Left ventricle myocardium inferior (tissue), 1 donor: ENCODE data around the gene HTRA3. TPM values are rescaled to one million over a fixed set of nuclear protein-coding genes. Genes with fewer than 3 reads are reported as not detected.
A peak's percentile ranks its signal among the peaks of the same experiment; 100 is the strongest.

Experiments used
- DNase-seq: peaks from one replicate; pipeline ENCODE4 v3.0.0-alpha.2; 2020
- H3K27ac ChIP-seq: fragments of 200-600 bp; replicated peaks from 2 replicates; pipeline ENCODE4 v1.8.0; 2021
- H3K27me3 ChIP-seq: fragments of 200-600 bp; 2 replicates; pipeline ENCODE4 v1.8.0; 2021; ENCODE audit warnings: low read depth
- H3K36me3 ChIP-seq: fragments of 200-600 bp; 2 replicates; pipeline ENCODE4 v1.8.0; 2021
- H3K4me1 ChIP-seq: fragments of 200-600 bp; 2 replicates; pipeline ENCODE4 v1.8.0; 2021
- H3K4me3 ChIP-seq: fragments of 200-600 bp; 2 replicates; pipeline ENCODE4 v1.8.0; 2021; ENCODE audit warnings: mild to moderate bottlenecking, moderate library complexity
- H3K9me3 ChIP-seq: fragments of 200-600 bp; replicated peaks from 2 replicates; pipeline ENCODE4 v1.8.0; 2021
- intact Hi-C: fragments of 100-400 bp; cut with micrococcal nuclease; formaldehyde crosslinking; loops from one replicate; pipeline ENCODE4 v1.11.0; 2022
- total RNA-seq: library from RNA; stranded (reverse); fragmentation: NEBNext Ultra II Directional; extraction: Animal tissue kit (Norgen Biotek cat#: 25700); gene quantifications from one replicate; pipeline ENCODE4 v1.2.1, GENCODE V29; 2021
- TF ChIP-seq, protein P1 (sequence below): fragments of 200-600 bp; IDR thresholded peaks from 2 replicates; pipeline ENCODE4 v1.8.0; 2021; ENCODE audit warnings: antibody characterized with exemption, mild to moderate bottlenecking, borderline replicate concordance
- donor health status: DM: no; HTN: yes; CAD: no; lungs with severe emphysema.

The HTRA3 gene
- total RNA-seq, 1 donor from 2014 or later = 119 TPM

GRCh38 chr4:8224267-8224974 is 45.1 kb upstream of the HTRA3 start:
- H3K4me1 ChIP-seq = peaks cover 21% of the 10 kb centered on the region
- H3K36me3 ChIP-seq = peaks cover 25% of the 10 kb centered on the region
- intact Hi-C loops = no loop called here

GRCh38 chr4:8224975-8225625 is 44.5 kb upstream of the HTRA3 start:
- intact Hi-C loops = no loop called here
- Histone ChIP-seq H3K27ac (no peak overlapping the region), H3K4me1 (peaks cover 21% of the 10 kb centered on the region), H3K27me3 (no peaks in the 10 kb centered on the region), H3K36me3 (peaks cover 20% of the 10 kb centered on the region), H3K4me3 (no peak overlapping the region), H3K9me3 (no peaks in the 10 kb centered on the region)
- TF ChIP-seq, protein P1, sequence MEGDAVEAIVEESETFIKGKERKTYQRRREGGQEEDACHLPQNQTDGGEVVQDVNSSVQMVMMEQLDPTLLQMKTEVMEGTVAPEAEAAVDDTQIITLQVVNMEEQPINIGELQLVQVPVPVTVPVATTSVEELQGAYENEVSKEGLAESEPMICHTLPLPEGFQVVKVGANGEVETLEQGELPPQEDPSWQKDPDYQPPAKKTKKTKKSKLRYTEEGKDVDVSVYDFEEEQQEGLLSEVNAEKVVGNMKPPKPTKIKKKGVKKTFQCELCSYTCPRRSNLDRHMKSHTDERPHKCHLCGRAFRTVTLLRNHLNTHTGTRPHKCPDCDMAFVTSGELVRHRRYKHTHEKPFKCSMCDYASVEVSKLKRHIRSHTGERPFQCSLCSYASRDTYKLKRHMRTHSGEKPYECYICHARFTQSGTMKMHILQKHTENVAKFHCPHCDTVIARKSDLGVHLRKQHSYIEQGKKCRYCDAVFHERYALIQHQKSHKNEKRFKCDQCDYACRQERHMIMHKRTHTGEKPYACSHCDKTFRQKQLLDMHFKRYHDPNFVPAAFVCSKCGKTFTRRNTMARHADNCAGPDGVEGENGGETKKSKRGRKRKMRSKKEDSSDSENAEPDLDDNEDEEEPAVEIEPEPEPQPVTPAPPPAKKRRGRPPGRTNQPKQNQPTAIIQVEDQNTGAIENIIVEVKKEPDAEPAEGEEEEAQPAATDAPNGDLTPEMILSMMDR = no peak
- DNase-seq = no peak

More at GRCh38 chr4:8224267-8224974, 45.1 kb upstream of the HTRA3 start:
- Histone ChIP-seq H3K9me3 (no peaks in the 10 kb centered on the region), H3K27ac (no peak overlapping the region), H3K27me3 (no peaks in the 10 kb centered on the region), H3K4me3 (no peak overlapping the region)
- no peak for DNase-seq
- TF ChIP-seq, protein P1 = no peak

- no peak overlapping the region for H3K27ac ChIP-seq
- H3K4me3 ChIP-seq = no peak overlapping the region
- no peaks in the 10 kb centered on the region for H3K9me3 ChIP-seq
- TF ChIP-seq, protein P1 = no peak
- intact Hi-C loops = no loop called here
- no peak for DNase-seq
- H3K4me1 ChIP-seq = peaks cover 21% of the 10 kb centered on the region
- peaks cover 12% of the 10 kb centered on the region for H3K36me3 ChIP-seq
- no peaks in the 10 kb centered on the region for H3K27me3 ChIP-seq
Measured at GRCh38 chr4:8225706-8226443, 43.7 kb upstream of the HTRA3 start.

- no peak overlapping the region for H3K27ac ChIP-seq
- H3K4me3 ChIP-seq = no peak overlapping the region
- peaks cover 12% of the 10 kb centered on the region for H3K36me3 ChIP-seq
- TF ChIP-seq, protein P1 = no peak
- H3K9me3 ChIP-seq = no peaks in the 10 kb centered on the region
- no peaks in the 10 kb centered on the region for H3K27me3 ChIP-seq
- intact Hi-C loops = no loop called here
- peaks cover 18% of the 10 kb centered on the region for H3K4me1 ChIP-seq
- no peak for DNase-seq
Measured at GRCh38 chr4:8227201-8227770, 42.3 kb upstream of the HTRA3 start.

GRCh38 chr4:8227771-8228318 is 41.7 kb upstream of the HTRA3 start:
- no peak for DNase-seq
- TF ChIP-seq, protein P1 = no peak
- Histone ChIP-seq H3K9me3 (no peaks in the 10 kb centered on the region), H3K27me3 (no peaks in the 10 kb centered on the region), H3K4me3 (no peak overlapping the region), H3K4me1 (peaks cover 18% of the 10 kb centered on the region), H3K27ac (peak overlapping the region; percentile 45), H3K36me3 (peaks cover 11% of the 10 kb centered on the region)
- intact Hi-C loops = no loop called here
